Thyroid gland (tissue), 4 donors: ENCODE measurements around the gene RPUSD4. TPM values are rescaled to one million over a fixed set of nuclear protein-coding genes. Genes with fewer than 3 reads are reported as not detected.

Source experiments
- DNase-seq, 2 donors: peaks; one replicate each; pipeline ENCODE4 v3.0.0-alpha.2; 2019
- H3K27ac ChIP-seq, 3 donors: fragments of 200-600 bp; sonication (generic); 1 replicate in 2 of 3; 2 replicates in 1 of 3; pipeline ENCODE4 v1.5.1; 2016 to 2019; ENCODE audit warnings: mild to moderate bottlenecking in 1 of 3, moderate library complexity in 1 of 3
- H3K27me3 ChIP-seq: fragments of 200-600 bp; sonication (generic); one replicate; pipeline ENCODE4 v1.5.1; 2019
- H3K36me3 ChIP-seq, 2 donors: fragments of 200-600 bp; sonication (generic); one replicate each; pipeline ENCODE4 v1.5.1; 2016 to 2019
- H3K4me1 ChIP-seq, 2 donors: fragments of 200-600 bp; sonication (generic); one replicate each; pipeline ENCODE4 v1.5.1; 2017 to 2019
- H3K4me3 ChIP-seq, 3 donors: fragments of 200-600 bp; sonication (generic); replicated peaks in 1 of 3; 1 replicate in 2 of 3; 2 replicates in 1 of 3; pipeline ENCODE4 v1.5.1; 2016; ENCODE audit warnings: mild to moderate bottlenecking in 1 of 3
- H3K9me3 ChIP-seq: fragments of 200-600 bp; sonication (generic); one replicate; pipeline ENCODE4 v1.5.1; 2017
- CTCF ChIP-seq, 6 experiments: fragments of 200-600 bp in 3 of 6; fragments of 450-650 bp in 3 of 6; sonication (generic) in 3 of 6; IDR thresholded peaks; one replicate each; pipeline ENCODE4 v1.5.1; 2016 to 2019; ENCODE audit warnings: antibody characterized with exemption in 6 of 6, mild to moderate bottlenecking in 2 of 6, inconsistent platforms in 1 of 6, moderate library complexity in 1 of 6
- POLR2A ChIP-seq, 2 donors: fragments of 450-650 bp; IDR thresholded peaks; one replicate each; pipeline ENCODE4 v1.6.1; 2017; ENCODE audit warnings: antibody characterized with exemption in 2 of 2, mild to moderate bottlenecking in 2 of 2, moderate library complexity in 1 of 2
- WGBS, 2 donors: methylation state at CpG; one replicate each; pipeline ENCODE4 v1.1.5; 2017; 5-methylcytosine and 5-hydroxymethylcytosine counted together
- intact Hi-C: fragments of 100-400 bp; cut with DNase I; formaldehyde crosslinking; loops from one replicate; pipeline ENCODE4 v1.15.1; 2023
- total RNA-seq, 4 donors: library from RNA; depleted of rRNA; stranded (reverse); fragments of >200 nt; gene quantifications; one replicate each; pipeline ENCODE4 v1.2.3, GENCODE V29; 2016

Gene RPUSD4
- total RNA-seq, 4 donors from 2014 or later, result 10.5 to 17.6 (median 14.6) TPM

DNA sequence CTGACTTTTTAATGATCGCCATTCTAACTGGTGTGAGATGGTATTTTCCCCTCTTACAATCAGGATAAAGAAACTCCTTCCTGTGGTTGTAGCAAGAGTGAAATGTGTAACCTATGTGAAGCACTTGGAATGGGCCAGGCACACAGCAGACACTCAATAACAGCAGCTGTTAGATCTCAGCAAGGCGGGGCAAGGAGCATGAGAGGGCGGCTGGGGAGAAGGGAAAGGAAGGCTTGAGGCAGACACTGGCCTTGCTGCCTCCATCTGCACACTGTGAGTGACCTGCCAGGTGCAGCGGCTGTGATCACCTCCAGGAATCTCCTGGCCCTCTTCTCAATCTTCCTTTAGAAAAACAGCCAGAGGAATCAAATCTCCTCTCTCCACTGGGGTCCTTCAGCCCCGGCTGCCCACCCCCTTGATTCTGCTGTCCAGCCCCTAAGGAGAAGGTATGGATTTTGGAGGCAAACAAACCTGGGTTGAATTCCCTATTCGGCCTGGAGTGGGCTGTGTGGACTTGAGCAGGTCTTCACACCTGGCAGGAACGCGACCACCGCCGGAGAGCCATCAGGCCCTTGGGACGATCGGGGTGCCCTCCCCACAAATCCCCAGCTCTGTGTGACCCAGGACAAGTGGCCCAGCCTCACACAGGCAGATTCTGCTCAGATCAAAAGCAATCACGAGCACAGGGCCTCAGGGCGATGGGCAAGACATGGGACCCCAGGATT, 49.0 kb downstream of the RPUSD4 start:
- intact Hi-C loops, result no loop called here
- no peaks in the 10 kb centered on the region for H3K36me3 ChIP-seq

DNA sequence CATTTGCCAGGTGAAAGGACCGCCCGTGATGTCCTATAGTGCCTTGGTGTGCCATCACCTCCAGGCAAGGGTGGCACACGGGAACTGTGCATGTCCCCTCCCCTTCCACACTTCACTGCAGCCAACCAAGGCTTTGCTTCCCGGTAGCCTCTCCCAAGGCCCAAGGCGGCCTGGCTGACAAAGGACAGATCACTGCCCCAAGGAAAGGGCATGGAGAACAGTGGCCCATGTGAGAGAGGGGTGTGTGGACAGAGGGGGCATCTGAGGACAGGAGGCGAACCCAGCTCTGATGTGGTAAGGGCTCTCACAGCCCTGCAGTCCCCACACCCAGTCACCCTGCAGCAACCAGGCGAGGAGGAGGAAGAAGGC, 50.4 kb downstream of the RPUSD4 start:
- Histone ChIP-seq H3K27ac (no peak overlapping the region), H3K4me3 (no peak overlapping the region), H3K9me3 (no peaks in the 10 kb centered on the region), H3K27me3 (no peaks in the 10 kb centered on the region), H3K36me3 (no peaks in the 10 kb centered on the region), H3K4me1 (peaks cover 6 to 12% of the 10 kb centered on the region in 2 donors)
- no peak for TF ChIP-seq POLR2A (IDR thresholded peaks at IDR 0.05)
- no peak for TF ChIP-seq CTCF (IDR thresholded peaks at IDR 0.05)
- 87 to 92% methylated on average over 7 of the region's 7 CpGs for WGBS, 2 donors
- no peak for DNase-seq
- intact Hi-C loops, result no loop called here

More for the DNA sequence above, 49.0 kb downstream of the RPUSD4 start:
- peaks cover 6 to 12% of the 10 kb centered on the region in 2 donors for H3K4me1 ChIP-seq
- no peak for TF ChIP-seq CTCF (IDR thresholded peaks at IDR 0.05)
- no peak for TF ChIP-seq POLR2A (IDR thresholded peaks at IDR 0.05)
- H3K4me3 ChIP-seq, result no peak overlapping the region
- H3K9me3 ChIP-seq, result no peaks in the 10 kb centered on the region
- H3K27ac ChIP-seq, result no peak overlapping the region
- no peak for DNase-seq
- 88 to 91% methylated on average over 12 to 13 of the region's 14 CpGs for WGBS, 2 donors
- H3K27me3 ChIP-seq, result no peaks in the 10 kb centered on the region

- Histone ChIP-seq H3K27ac (no peak overlapping the region), H3K36me3 (no peaks in the 10 kb centered on the region), H3K27me3 (no peaks in the 10 kb centered on the region), H3K4me3 (no peak overlapping the region), H3K4me1 (peaks cover 6 to 12% of the 10 kb centered on the region in 2 donors), H3K9me3 (no peaks in the 10 kb centered on the region)
- intact Hi-C loops, result no loop called here
- TF ChIP-seq CTCF (IDR thresholded peaks at IDR 0.05), result no peak
- TF ChIP-seq POLR2A (IDR thresholded peaks at IDR 0.05), result no peak
- 89 to 90% methylated on average over 16 to 17 of the region's 18 CpGs for WGBS, 2 donors
- no peak for DNase-seq
These were observed 51.0 kb downstream of the RPUSD4 start for GRCh38 chr11:126160345-126161022.

DNA sequence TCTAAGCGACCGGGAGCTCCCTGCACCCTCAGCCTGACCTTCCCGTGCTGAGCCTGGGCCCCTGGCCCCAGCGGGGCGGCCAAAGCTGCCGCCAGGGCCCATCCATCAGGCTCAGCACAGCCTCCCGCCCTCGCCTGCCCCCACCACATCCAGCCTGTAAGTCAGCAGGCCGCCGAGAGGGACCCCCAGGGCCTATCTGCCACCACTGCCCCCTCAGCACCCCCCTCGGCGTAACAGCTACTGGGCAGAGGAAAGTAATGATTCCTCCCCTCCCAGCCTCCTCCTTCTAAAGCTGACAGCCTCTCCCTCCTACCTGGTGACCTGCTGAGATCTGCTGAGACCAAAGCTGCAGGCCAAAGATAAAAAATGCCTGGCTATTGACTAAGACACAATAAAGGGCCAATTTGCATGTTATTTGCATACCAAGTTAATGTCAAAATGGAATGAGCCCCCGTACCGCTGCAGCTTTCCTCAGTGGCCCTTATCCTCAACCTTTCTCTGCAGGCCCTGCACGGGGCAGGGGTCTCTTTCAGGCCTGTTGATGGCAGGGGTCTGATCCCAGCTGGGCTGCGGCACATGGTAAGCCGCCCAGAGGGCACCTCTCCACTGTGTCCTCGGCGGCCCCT, 51.6 kb downstream of the RPUSD4 start:
- TF ChIP-seq POLR2A (IDR thresholded peaks at IDR 0.05) (no peak), CTCF (IDR thresholded peaks at IDR 0.05) (no peak)
- intact Hi-C loops, result no loop called here
- Histone ChIP-seq H3K4me1 (peaks cover 6 to 12% of the 10 kb centered on the region in 2 donors), H3K4me3 (no peak overlapping the region), H3K27me3 (no peaks in the 10 kb centered on the region), H3K9me3 (no peaks in the 10 kb centered on the region), H3K36me3 (no peaks in the 10 kb centered on the region), H3K27ac (no peak overlapping the region)
- WGBS, 2 donors, result 92 to 93% methylated on average over 14 to 19 of the region's 19 CpGs
- DNase-seq, result no peak
